HG02973 (cell line): Measurements from ENCODE around the gene KCNH4.
"Not testable (repeated sequence)": the region's sequence is repeated elsewhere in the genome, so short reads cannot be mapped to it uniquely, and the experiment has no call there.

Source experiments
- ATAC-seq: cut with Tn5 transposase; IDR thresholded peaks from one replicate; pipeline ENCODE4 v1.9.1; 2021; ENCODE audit warnings: moderate library complexity; ENCODE audit not compliant: unreplicated experiment

KCNH4 gene

DNA sequence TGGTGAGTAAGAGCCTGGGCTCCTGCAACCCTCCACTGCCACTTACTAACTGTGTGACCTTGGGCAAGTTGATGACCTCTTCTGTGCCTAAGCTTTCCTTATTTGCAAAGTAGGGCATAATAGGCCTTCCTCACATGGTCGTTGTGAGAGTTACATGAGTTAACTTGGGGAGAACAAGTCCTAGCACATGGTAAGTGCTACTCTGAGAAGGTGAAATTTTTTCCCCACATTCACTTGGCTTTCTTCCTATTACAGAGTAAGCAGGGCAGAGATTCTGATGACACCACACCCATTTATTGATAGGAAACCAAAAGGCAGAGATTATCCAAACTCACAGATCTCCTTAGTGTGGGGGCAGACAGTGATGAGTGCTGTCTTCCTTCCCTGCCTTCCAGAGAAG, 1.6 kb downstream of the KCNH4 start:
- no peak for ATAC-seq

DNA sequence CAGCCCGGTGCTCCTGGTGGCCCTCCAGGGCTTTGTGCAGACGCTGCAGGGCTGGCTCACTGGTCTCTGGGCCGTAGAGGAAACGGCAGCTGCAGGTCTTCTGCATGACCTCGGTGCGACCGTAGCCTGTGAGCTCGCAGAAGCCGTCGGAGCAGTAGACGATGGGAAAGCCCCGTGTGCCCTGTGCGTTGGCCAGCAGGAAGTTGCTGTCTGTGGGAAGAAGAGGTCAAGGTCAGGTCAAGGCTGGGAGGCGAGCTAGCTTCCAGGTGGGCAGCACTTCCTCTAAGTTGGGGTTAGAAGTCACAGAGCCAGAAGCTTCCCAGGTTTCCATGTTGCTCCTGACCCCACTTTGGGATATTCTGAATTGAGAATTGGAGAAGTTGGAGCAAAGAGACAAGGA, 2.1 kb downstream of the KCNH4 start:
- no peak for ATAC-seq

DNA sequence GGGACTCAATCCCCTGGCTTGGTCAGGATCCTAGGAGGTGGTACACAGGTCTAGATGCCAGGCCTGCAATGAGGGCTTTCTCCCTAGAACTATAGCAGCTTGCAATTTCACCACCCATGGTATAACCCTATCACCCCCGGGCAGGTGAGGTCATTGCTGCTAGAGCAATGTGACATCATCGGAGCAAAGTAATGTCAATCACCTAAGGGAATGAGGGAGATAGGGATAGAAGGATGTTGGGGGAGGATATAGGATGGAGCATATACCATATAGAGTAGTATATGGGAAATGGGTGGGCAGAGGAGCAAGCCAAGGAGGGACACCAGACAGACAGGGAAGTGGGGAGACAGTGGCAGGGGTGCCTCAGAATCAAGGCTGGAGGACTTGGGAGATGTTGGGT, 3.3 kb downstream of the KCNH4 start:
- ATAC-seq = no peak

DNA sequence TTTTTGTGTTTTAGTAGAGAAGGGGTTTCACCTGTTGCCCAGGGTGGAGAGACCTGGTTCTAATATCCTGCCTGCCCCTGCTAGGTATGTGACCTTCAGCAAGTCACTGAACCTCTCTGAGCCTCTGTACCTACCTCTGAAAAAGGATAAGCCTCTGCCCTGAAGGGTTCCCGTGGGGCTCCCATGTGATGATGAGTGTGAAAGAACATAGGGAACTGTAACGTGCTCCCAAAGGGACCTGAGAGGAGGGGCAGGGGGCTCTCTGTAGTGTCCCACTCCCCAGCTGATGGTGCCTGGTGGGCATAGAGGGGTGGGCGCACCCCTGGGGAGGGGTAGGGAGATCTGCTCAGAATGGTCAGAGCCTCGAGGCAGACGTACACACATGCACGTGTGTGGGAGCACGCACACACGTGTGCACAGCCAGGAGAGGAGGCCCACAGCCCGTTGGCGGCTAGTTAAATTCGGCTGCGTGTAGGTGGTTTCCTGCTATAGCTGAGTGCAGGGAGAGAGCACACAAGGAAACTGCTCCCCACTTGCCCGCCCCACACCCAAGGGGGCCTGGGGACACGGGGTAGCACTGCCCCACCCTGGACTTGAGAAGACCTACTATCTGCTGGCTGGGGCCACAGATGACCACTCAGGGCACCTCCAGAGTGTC, 6.7 kb downstream of the KCNH4 start:
- ATAC-seq = no peak

DNA sequence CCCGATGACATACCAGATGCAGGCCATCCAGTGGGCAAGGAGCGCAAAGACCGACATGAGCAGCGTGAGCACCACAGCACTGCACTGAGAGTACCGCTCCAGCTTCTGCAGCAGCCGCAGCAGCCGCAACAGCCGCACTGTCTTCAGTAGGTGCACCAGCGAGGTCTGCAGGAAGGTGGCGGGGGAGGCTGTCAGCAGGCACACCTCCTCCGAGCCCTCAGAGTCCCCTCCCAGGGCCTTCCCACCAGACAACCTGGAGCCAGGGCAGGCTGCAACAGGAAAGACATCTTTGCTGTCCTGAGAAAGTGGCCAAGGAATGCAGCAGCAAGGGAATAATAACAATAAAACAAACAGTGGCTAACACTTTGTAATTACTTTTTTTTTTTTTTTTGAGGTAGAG, 9.1 kb downstream of the KCNH4 start:
- ATAC-seq = no peak

DNA sequence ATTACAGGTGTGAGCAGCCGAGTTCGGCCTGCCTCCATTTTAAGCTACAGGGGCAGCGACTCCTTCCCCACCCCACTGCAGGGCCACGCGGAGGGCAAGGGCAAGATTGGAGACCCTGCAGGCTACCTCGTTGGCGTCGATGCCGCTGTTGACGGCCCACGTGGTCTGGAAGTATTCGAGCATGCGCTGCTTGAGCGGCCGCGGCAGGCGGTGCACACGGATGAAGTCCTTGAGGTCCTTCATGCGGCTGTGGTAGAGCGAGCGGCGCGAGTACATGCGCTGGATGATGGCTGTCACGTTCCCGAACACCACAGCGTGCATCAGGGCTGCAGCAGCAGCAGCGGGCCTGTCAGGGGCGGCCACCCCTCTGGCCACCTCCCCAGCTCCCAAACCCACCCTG, 11.6 kb downstream of the KCNH4 start:
- no peak for ATAC-seq

DNA sequence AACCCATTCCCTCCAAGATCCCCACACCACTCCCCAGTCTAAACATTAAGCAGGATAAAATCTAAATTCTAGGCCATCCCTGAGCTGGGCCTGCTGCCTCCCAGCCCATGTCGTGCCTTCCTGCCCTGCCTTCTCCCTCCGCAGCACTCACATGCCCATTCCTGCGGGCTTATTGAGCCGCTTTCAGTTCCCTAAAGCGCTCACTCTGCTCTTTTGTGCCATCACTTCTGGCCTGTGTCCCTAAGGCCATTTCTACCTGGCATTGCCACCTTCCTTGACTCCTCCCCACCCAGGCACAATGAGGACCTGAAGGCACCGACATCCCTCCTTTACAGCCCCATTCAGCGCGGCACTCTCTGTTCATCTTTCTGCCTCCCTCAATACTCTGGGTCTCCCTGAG, 13.1 kb downstream of the KCNH4 start:
- ATAC-seq = no peak

DNA sequence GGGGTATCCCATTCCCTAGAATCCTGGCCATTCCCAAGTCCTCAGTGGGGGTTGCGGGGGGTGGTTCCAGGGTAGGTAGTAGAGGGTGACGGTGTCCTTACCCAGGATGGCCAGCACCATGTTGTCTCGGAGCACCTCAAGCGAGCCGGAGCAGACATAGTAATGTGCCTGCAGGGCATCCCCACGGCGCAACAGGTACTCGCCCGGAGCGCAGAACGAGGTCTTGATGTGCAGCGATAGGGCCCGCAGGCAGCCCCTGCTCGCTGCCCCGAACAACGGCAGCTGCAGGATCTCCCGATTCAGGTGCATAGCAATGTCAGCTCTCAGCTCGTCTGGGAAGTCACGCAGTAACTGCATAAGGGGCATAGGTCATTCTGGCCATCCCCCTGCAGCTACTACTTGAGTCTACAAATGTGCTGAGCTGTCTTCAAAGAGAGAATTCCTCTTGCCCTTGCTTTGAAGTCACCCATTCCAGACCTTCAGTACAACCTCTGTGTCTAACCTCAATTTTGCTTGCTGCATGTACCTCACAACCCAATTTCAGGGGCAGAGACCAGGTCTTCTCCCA, 14.7 kb downstream of the KCNH4 start:
- no peak for ATAC-seq

DNA sequence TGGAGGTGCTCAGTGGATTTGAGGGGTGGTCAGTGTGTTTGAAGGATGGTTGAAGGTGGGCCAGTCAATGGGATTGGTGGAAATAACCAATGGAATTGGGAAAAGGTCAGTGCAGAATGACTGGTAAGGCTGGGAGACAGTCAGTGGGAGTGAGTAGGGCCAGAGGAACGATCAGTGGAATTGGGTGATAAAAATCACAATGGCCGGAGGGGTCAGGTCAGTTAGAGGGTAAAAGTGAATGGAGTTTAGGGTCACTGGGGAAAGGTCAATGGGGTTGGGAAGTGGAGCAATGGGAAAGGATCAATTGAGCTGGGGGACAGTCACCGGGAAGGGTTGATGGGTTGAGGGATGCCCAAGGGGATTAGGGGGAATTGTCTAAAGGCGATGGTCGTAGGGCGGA, 15.2 kb downstream of the KCNH4 start:
- ATAC-seq = no peak

DNA sequence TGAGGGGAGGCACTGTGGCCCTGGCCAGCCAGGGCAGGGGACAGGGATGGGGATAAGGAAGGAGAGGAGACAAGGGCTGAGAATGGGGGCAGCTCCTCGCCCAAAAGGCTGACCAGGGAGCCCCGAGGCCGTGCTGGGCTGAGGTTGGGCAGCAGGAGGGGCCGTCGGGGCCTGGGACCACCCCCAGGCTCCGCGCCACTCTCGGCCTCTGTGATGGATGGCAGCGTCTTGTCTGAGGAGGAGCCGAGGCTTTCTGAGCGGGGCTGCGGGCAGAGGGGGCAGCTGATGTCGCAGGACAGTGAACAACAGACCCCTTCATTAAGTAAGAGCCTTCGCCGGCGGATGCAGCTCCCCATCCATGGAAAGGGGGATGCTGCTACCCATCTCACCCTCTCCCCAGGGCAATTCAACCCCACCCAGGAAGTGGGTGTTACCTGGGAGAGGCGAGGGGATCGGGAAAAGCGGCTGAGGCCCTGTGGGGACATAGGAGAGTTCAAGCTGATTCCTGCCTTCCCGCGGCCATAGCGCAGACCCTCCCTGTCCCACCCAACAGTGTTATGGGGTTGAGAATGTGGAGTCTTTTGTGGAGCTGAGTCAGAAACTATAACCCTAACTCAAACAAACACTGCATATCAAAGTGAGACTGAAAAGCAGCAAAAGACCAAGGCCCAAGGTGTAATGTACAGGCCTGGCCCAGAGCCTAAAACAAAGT, 17.1 kb downstream of the KCNH4 start:
- ATAC-seq = no peak

DNA sequence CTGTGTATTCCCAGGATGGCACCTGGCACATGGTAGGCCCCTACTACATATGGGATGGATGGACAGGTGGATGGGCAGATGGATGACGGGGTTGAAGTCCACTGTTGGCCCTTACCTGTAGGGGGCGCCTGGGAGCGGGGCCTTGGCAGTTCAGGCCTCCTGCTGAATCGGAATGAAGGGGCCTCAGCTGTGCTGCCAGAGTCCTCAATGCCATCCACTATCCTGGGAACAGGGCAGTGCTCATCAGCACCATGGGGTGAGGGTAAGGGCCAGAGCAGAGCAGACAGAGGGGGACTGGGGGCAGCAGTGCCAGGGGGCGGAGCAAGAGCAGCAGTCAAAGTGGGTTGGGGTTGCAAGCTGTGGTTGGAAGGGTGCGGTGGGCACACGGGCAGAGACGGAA, 17.8 kb downstream of the KCNH4 start:
- no peak for ATAC-seq

DNA sequence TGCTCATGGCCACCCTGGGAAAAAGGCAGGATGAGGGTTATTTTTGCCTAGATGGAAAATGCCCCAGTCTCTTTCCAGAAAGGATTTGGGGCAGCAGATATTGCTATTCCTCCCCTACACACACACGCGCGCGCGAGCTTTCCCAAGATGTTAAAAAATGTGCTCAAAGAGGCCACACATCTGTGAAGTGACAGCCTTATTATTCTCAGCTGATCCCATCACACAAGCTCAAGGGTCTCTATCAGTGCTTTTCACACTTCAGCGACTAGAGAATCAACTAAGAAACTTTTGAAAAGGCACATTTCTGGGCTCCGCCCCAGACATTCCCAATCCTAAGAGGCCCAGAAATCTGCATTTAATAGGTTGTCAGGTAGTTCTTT, 20.4 kb downstream of the KCNH4 start:
- no peak for ATAC-seq

DNA sequence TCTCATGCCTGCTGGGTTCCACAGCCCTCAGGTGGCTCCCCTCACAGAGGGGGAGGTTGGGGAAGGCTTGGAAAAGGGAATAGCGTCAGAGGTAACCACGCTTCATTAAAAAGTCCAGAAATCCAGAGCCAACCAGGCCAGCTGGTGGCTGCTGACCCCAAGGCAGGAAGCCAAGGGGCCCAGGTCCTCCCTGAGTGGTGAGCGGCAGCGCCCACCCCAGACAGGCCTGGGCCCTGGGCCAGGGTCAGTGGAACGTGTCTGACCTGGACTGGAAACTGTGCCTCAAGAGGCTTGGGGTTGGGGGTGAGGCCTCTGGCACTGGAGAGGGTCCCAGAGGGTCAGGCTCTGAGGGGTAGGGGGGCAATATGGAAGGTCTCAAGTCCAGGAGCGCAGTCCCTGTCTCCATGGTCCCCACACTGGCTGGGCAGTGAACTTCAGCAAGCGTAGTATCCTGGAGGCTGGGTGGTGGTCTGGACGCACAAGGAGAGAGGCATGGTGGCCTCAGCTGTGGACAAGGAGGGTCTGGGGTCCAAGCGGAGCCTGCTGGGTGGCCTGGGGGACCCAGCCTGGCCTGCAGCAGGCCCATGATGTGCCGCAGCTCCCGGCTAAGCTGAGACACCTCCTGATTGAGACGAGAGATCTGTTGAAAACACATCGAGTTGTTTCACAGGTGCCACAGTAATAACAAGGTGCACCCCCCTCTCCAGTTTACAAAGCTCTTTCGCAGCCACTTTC, 21.0 kb downstream of the KCNH4 start:
- no peak for ATAC-seq

DNA sequence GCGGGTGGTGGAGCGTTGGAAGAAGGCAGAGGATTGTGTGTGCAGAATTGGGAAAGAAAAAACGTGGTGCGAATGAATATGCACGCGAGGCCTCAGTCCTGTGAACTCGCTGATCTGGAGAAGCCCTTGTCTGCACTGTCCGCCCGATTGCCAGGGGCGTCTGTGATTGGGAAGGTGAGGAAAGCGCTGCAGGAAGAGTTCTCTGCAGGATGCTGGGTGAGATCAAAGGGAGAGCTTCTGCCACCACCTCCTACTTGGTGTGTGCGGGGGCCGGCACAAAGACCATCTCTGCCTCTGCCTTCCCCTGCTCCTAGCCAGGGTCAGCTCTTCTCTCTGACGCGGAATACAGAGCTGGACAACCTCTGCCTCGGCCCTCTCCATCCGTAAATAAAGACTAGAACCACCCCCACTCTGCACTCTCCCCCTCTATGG, 25.3 kb downstream of the KCNH4 start:
- ATAC-seq = no peak

DNA sequence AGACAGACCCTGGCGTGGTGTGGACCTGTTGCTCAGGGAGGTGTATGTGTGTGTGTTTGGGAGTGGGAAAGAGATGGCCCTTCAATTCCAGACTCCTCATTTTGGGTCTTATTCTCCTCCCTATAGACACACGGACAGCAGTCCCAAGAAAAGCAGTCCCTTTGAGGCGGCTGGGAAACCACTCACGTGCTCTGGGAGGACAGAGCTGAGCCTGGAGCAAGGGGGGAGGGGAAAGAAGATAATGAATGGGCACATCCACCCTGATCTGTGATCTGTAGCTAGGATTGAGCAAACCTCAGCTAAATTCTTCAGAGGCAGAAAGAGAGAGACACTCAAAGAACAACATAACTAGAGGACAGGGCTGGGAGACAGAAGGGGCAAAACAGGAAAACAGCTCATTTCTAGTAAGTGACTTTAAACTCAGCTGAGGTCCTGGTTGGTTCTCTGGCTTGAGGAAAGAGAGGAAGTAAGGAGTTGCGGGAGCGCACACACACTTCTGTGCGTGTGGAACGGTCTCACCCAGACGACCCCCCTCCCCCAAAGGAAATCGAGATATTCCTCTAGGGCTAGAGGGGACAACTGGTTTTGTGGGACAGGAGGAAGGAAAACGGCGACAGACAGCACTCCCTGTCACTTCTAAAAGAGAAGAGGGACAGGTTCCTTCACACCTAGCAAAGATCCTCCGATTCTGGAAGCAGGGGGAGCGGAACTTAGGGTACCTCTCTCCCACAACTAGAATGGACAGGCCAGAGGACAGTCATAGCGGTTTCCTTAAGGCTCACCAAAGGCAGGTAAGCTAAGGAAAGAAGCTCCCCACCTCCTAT, 26.8 kb downstream of the KCNH4 start:
- ATAC-seq = no peak

DNA sequence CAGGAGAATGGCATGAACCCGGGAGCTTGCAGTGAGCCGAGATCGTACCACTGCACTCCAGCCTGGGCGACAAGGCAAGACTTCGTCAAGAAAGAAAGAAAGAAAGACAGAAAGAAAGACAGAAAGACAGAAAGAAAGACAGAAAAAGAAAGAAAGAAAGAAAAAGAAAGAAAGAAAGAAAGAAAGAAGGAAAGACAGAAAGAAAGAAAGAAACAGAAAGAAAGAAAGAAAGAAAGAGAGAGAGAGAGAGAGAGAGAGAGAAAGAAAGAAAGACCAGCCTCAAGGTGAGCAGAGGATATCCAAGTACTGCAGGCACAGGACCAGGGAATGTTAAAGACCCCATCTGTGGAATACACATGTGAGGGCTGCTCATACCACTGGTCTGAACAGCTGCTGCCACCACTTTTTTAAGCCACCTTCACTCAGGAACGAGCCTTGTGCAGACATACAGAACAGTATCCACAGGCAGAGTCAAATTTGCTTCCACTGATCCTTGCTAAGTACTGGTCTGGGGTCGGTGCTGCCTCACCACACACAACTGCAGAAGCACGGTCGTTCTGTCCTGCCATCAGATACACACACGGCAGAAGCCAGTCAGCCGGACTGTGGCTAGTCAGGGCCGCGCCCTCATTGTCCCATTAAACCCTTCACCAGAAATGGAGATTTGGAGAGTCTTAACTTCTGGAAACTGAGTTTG, 33.9 kb downstream of the KCNH4 start:
- no peak for ATAC-seq

DNA sequence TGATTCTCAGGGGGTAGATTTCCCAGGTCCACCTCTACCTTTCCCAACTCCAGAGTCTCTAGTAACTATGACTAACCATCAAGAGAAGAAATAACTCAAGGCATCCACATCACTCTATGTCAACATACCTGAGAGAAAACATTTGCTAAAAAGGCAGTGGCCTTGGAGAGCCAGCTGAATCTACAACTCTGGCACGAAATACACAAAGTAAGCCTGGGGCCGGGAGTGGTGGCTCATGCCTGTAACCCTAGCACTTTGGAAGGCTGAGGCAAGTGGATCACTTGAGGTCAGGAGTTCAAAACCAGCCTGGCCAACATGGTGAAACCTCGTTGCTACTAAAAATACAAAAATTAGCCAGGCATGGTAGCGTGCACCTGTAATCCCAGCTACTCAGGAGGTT, 37.8 kb downstream of the KCNH4 start:
- not testable (repeated sequence) for ATAC-seq

DNA sequence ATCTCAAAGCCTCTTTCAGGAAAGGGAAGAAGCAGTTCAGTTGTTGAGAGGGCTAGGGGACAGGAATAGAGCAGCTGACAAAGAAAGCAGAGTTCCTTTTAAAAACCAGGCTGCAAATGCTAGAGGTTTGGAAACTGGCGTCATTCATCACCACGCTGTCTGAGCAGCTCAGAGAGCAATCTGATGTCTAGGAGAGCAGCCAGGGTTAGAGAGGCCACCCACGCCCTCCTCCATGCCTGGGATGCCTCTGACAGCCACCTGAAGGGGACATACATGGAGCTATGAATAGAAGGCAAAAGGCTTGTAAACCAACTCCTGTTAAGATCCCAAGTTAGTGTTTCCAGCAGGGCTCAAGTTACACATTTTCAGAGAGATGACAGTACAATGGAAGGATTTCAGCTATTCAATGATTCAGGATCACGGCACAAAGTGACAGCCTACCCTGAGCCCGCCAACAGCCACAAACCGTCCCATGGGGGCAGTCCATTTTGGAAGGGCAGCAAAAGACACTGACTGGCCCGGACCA, 38.5 kb downstream of the KCNH4 start:
- no peak for ATAC-seq

DNA sequence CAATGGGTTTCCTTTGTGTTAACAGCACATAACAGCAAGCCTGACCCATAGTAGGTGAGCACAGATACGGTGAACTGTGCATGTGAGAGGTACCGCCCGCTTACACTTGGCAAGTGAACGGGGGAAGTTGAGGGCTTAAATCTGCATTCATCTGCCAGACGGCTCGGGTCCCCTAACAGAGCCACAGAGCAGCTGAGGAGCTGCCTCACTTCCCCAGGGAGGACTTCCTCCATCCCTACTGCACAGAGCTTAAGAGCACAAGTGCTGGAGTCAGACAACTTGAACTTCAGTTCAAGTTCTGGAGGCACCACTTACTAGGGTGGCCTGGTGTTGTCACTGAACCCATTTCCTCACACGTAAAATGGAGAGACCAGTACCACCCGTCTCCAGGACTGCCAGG, 39.6 kb downstream of the KCNH4 start:
- no peak for ATAC-seq

DNA sequence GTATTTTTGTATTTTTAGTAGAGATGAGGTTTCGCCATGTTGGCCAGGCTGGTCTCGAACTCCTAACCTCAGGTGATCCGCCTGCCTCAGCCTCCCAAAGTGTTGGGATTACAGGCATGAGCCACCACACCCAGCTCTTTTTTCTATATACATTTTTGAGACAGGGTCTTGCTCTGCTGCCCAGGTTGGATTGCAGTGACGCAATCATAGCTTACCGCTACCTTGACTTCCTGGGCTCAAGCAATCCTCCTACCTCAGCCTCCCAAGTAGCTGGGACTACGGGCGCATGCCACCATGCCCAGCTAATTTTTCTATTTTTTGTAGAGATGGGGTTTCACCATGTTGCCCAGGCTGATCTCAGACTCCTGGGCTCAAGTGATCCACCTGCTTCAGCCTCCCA, 40.3 kb downstream of the KCNH4 start:
- ATAC-seq = not testable (repeated sequence)
